HG03095 (cell line): Measurements from ENCODE around the gene C1QTNF12.

ENCODE experiments used
- ATAC-seq: cut with Tn5 transposase; IDR thresholded peaks from one replicate; pipeline ENCODE4 v1.9.1; 2021; ENCODE audit warnings: moderate library complexity; ENCODE audit not compliant: unreplicated experiment

C1QTNF12 gene

GRCh38 chr1:1215080-1215676 lies 31.3 kb downstream of the C1QTNF12 start:
- ATAC-seq: no peak

GRCh38 chr1:1213345-1214265 lies 32.9 kb downstream of the C1QTNF12 start, which contains the start of gene TNFRSF4:
TNFRSF4 (minus strand) TSS chr1:1214153; CDS start chr1:1214127, 26 bp downstream.
- ATAC-seq: no peak

- ATAC-seq: no peak
These were observed 33.7 kb downstream of the C1QTNF12 start for GRCh38 chr1:1212780-1213344.

GRCh38 chr1:1211541-1212441 lies 34.7 kb downstream of the C1QTNF12 start:
- no peak for ATAC-seq

GRCh38 chr1:1210726-1211540 lies 35.6 kb downstream of the C1QTNF12 start:
- no peak for ATAC-seq

GRCh38 chr1:1208713-1209433 lies 37.6 kb downstream of the C1QTNF12 start:
- ATAC-seq: no peak

GRCh38 chr1:1207571-1207892 lies 39.0 kb downstream of the C1QTNF12 start:
- no peak for ATAC-seq

- ATAC-seq: no peak
These were observed 39.5 kb downstream of the C1QTNF12 start for GRCh38 chr1:1206966-1207531.

- no peak for ATAC-seq
These were observed 40.1 kb downstream of the C1QTNF12 start, which contains the start of gene TNFRSF18 for GRCh38 chr1:1206376-1206965. TNFRSF18 (minus strand) TSS chr1:1206592; CDS start chr1:1206571, 21 bp downstream.

GRCh38 chr1:1205769-1206375 lies 40.6 kb downstream of the C1QTNF12 start:
- no peak for ATAC-seq

GRCh38 chr1:1204998-1205768 lies 41.3 kb downstream of the C1QTNF12 start:
- no peak for ATAC-seq

- no peak for ATAC-seq
These were observed 42.0 kb downstream of the C1QTNF12 start for GRCh38 chr1:1204425-1204920.

GRCh38 chr1:1203561-1204424 lies 42.7 kb downstream of the C1QTNF12 start:
- ATAC-seq: no peak

- no peak for ATAC-seq
These were observed 43.5 kb downstream of the C1QTNF12 start for GRCh38 chr1:1202831-1203560.
